Measurements from ENCODE around the gene OR51D1.

OR51D1 gene

DNA sequence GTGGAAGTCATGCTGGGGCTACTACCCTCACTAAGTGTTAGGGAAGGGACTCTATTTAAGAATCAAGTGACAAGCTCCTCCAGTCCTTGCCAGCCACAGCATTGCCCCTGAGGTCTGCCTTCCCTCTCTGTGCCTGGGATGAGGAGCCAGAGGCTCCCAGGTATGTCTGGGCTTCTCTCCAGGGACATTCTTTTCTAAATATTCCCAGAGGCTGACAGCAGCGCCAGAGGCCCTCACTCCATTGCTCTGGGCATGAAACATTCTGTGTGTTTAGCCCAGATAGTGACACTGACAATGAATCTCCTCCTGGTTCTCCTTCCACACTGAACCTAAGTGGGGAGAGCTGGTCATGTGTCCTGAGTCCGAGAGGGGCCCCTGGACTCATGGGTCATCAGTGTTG, 8.7 kb downstream of the OR51D1 start:
- no peak for DNase-seq

DNA sequence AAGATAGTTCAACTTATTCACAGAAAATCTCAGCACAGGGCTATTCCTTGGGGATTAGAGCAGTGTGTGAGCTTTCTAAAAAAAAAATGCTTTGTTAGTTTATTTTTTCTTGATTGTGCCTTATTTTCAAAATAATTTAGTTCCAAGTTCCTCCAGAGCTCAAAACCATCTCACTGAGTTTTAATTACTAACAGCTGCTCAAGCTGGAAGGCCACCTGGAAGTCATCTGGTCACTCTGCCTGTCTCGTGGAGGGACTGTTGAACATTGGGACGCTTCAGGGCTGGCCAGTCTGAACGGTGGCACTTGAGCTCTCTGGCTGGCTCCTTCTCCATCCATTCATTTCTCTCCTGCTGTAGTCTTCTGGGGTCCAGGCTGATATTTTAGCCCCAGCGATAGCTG, 10.5 kb downstream of the OR51D1 start:
- no peak for DNase-seq

DNA sequence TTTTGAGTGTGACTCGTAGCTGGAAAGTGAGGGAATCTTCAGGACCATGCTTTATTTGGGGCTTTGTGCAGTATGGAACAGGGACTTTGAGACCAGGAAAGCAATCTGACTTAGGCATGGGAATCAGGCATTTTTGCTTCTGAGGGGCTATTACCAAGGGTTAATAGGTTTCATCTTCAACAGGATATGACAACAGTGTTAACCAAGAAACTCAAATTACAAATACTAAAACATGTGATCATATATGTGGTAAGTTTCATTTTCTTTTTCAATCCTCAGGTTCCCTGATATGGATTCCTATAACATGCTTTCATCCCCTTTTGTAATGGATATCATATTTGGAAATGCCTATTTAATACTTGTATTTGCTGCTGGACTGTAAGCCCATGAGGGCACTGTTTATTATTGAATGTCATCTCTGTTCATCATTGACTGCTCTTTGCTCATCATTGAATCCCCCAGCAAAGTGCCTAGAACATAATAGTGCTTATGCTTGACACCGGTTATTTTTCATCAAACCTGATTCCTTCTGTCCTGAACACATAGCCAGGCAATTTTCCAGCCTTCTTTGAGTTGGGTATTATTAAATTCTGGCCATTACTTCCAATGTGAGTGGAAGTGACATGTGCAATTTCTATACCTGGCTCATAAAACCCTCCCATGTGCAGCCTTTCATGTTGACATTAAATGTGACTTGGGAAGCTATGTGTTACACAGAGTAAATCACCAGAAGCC, 17.5 kb downstream of the OR51D1 start:
- no peak for DNase-seq

DNA sequence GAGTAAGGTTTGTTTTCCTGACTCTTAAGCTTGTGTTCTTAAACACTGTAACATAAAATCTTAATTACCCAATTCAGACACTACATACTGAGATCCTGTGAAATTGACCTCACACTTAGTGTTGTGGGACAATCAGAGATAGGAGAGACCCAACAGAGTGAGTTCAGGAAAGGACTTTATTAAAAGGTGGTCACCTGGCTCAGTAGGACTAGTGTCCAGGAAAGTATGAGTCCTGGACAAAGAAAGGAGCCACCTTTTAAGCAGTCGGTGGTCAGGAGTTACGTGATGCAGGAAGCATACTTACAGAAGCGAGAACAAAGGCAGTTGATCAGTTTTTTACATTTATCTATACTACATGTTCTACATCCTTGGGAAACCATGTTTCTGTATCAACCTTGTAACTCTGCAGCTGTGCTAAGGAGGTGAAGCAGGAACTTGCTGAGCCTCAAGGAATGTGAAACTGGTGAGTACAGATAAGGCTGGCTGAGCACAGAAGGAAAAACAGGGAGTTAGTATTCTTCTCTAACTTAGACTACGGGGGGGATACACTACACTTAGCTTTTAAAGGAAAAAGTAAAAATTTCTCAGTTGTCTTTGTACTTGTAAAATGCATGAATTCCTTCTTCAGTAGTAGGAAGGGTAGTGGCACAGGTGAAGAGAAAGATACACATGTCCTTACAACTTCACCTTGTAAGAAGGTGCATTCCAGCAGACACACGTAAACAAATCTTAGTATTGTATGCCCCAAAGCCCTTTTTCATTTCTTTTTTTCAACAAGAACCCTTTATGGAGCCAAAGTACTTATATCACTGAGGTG, 21.6 kb downstream of the OR51D1 start:
- DNase-seq: no peak

DNA sequence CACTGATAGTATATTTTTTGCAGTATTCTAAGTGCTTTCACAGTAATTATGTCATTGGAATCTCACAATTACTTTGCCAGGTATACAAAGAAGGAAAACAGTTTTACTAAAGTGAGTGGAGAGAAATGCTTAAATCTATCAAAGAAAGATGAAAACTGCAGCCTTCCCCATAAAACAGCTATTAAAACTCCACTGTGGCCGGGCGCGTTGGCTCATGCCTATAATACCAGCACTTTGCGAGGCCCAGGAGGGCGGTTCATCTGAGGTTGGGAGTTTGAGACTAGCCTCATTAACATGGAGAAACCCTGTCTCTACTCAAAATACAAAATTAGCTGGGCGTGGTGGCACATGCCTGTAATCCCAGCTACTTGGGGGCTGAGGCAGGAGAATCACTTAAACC, 25.6 kb downstream of the OR51D1 start:
- DNase-seq: no peak

DNA sequence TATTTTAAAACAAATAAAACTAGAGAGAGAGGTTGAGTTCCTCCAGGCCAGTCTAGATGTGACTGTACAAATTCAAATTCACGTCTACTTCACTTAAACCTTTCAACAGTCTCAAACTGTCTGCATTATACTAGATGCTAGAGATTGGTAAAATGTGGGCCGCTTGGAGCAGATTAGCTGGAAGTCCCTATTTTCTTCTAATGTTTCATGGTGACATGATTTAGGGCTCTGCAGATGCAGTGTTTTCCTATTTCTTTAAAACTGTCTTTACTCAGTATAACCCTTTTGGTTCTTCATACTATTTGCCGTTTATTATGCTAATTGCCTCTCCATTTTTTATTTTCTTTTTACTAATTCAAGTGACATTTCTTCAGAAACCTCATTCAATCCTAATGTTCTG, 26.9 kb downstream of the OR51D1 start:
- no peak for DNase-seq

DNA sequence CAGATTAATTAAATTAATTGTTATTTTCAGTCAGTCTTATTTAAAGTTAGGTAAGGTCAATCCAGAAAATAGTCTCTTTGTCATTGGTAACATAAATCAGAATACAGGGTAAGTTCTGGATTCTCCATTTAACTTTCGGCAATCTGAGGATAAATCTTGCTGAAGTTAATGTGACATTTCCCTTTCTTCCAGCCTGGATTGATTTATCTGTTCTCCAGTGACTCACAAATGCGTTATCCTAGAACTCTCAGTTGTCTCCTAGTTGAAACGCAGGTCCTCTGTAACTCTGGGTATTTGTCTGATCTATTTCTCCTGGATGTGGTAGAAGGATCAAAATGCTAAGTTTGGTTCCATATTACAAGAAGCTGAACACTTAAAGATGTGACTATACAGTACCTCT, 27.5 kb downstream of the OR51D1 start:
- no peak for DNase-seq

DNA sequence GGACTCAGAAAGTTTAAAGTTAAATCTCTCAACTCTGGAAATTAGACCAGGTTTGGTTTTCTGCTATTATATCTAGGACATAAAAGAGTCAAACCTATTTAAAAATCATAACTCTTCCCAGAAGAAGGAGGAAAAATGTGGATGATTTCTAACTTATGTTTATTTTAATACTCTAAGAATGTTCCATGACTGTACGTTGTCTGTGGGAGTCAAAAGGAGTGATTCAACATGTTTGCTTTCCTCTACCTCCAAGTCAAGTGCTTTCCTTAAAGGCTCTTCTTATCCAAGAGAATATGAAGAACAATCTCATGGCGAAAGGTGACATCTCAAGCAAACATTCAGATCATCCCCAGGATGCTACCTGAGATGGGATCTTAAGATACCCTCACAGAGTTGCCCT, 28.1 kb downstream of the OR51D1 start:
- no peak for DNase-seq

DNA sequence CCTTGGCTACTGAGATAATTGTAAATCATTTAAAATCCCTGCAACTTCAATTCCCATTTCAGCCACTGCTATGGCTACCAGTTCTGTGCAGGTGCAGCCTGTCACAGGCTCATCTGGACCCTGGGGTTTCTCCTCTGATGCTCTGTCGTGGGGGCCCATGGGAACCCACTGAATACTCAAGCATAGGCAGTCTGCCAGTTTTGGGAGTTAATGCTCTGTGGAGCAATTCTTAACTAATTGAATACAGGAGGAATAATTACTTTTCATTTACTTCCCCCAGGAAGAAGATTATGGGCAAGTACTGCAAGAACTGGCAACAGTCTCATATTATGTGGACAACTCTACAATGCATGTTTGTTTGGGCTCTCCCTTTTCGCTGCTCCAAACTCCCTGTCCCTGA, 34.5 kb downstream of the OR51D1 start:
- DNase-seq: no peak

DNA sequence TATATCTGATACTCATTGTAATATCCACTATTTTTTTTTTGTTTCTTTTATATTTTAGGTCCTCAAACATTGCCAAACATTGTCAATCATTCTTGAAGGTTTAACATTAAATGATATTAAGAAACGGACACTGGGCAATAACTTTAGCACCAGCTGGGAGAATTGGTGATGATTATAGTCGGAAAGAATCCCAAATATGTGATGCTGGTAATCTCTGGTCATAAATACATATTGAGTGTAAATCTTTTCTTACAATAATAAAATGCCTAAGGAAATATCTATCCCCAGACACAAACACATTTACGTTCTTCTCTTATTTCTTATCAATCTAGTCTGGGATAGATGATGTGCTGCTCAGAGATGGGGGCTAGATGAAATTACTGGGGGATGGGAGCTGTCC, 35.2 kb downstream of the OR51D1 start:
- no peak for DNase-seq

DNA sequence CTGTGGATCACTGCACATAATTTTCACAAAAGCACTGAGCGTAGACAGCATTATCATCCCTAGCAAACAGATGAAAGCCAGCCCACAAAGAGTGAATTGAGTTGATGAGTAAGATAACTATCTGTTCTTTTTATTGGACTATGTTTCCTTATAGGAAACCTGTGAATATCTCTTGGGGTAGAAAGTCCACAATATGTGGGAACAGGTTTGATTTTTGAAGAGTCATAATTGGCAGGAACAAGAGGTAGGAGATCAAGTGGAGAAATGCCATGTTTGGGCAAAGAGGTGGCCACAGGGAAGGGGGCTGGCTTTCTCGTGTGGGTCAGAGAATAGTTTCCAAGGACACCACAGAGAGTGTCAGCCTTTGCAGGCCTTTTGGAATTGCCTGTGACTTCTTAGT, 36.5 kb downstream of the OR51D1 start:
- no peak for DNase-seq

DNA sequence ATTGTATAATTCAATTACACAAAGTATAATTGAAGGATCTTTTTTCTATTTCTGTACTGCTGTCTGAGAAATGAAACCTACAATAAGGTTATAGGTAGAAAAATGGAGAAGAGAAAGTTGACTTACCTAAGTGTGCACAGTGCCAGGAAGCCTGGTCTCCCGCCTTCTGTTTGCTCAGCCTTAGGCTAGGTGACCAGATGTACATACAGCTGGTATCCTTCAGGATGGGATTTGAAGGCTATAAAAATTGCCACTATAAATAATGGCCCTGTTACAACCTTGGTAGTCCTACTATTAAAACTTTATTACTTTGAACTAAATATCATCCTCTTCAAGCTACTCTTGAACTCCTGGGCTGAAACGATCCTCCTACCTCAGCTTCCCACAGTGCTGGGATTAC, 40.7 kb downstream of the OR51D1 start:
- no peak for DNase-seq

DNA sequence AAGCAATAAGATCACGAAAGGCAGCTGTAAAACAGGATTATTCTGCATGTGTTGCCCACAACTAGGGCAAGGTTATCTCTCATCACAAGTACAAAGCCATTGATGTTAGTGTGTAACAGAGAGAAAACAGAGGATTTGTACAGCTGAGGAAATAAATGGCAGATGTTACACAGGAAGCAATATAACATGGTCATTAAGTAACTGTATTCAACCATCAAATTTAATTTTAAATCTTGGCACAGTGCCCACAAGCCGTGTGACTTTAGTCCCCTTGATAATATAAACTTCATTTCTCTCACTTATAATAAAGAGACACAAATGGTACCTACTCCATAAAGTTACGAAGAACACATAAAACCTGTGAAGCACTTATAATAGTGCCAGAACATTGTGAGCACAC, 43.1 kb downstream of the OR51D1 start:
- DNase-seq: no peak

DNA sequence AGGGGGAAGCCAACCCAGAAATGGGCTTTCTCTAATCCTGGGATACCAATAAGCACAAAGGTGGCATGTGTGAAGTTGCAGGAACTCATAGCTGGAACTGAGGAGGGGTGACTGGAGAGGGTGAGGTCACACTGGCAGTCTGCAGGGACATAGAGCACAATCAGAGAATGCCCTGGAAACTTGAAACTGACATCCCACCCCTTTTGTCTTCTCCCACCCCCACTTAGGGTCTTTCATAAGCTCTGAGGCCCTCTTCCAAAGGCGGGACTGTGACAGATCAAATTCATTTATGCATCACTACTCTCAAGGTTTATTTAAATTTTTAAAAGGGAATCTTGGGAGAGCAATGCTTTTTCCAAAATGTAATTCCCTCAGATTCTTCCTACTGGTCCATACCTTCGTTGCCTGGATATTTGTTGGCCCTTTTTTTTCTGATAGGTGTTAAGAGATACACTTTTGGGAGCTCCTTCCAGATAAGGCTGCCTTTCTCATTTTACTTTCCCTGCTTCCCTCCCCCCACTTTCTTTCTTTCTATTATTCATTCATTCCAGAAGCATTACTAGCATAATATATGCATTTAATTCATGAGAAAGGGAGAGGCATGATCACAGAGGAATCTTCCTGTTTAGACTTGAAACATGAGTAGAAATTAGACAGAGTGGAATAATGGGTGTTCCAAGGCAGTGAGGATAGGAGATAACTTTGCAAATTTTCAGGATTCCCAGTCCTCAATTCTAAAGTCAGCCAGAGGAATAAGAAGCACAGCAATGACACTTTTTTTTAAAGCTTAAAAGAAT, 45.5 kb downstream of the OR51D1 start:
- no peak for DNase-seq

DNA sequence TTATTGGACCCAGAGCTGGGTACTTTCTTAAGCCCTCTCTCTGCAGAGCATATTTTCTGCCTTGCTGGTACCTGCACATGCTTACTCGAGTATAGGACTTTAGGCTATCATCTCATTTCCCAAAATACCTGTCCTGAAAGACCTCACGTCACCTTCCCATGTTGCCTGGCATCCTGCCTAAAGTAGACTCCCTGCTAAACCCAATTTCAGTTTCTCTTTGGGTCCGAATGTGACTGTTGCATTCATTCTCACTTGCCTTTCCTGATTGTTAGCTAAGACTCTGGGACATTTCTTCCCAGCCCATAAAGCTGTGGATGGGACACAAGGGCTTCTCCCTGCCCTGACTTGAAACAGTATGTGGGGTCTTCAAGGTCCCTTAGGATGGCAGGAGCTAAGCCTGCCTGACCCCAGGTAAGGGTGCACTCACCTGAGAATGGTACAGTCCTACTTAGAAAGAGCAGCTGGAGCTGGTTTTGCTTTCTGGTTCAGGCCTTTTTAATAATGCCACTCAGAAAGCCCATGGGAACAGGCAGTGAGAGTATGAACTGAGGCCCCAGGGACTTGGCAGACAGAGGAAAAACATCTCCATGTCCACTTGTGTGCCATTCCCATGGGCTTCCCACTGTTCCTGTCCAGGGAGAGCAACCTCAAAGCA, 47.5 kb downstream of the OR51D1 start:
- no peak for DNase-seq
